HG03439 (cell line): Measurements from ENCODE around the gene PYGO1.
"Not testable (repeated sequence)": the region's sequence is repeated elsewhere in the genome, so short reads cannot be mapped to it uniquely, and the experiment has no call there.

Experiments
- ATAC-seq: cut with Tn5 transposase; IDR thresholded peaks from one replicate; pipeline ENCODE4 v1.9.1; 2021; ENCODE audit warnings: mild to moderate bottlenecking, moderate library complexity; ENCODE audit not compliant: unreplicated experiment

PYGO1 gene

GRCh38 chr15:55588070-55588814 lies at the start of gene PYGO1:
PYGO1 (minus strand) TSS chr15:55588345; CDS start chr15:55587883, 462 bp downstream.
- no peak for ATAC-seq

GRCh38 chr15:55637086-55637485 lies 48.9 kb upstream of the PYGO1 start:
- ATAC-seq, result no peak

- no peak for ATAC-seq
Measured at GRCh38 chr15:55633731-55634130, 45.6 kb upstream of the PYGO1 start.

GRCh38 chr15:55632434-55632833 lies 44.3 kb upstream of the PYGO1 start:
- no peak for ATAC-seq

- ATAC-seq, result no peak
Measured at GRCh38 chr15:55630858-55631257, 42.7 kb upstream of the PYGO1 start.

- ATAC-seq, result no peak
Measured at GRCh38 chr15:55628369-55628730, 40.2 kb upstream of the PYGO1 start.

- ATAC-seq, result no peak
Measured at GRCh38 chr15:55627730-55628368, 39.7 kb upstream of the PYGO1 start.

- no peak for ATAC-seq
Measured at GRCh38 chr15:55619783-55620182, 31.6 kb upstream of the PYGO1 start.

GRCh38 chr15:55618387-55618786 lies 30.2 kb upstream of the PYGO1 start:
- ATAC-seq, result no peak

- ATAC-seq, result no peak
Measured at GRCh38 chr15:55615445-55615844, 27.3 kb upstream of the PYGO1 start.

GRCh38 chr15:55613727-55614126 lies 25.6 kb upstream of the PYGO1 start:
- no peak for ATAC-seq

GRCh38 chr15:55606214-55606613 lies 18.1 kb upstream of the PYGO1 start:
- ATAC-seq, result no peak

GRCh38 chr15:55601374-55601773 lies 13.2 kb upstream of the PYGO1 start:
- no peak for ATAC-seq

GRCh38 chr15:55599439-55599838 lies 11.3 kb upstream of the PYGO1 start:
- ATAC-seq, result no peak

GRCh38 chr15:55593019-55593418 lies 4.9 kb upstream of the PYGO1 start:
- not testable (repeated sequence) for ATAC-seq

- no peak for ATAC-seq
Measured at GRCh38 chr15:55590788-55591187, 2.6 kb upstream of the PYGO1 start.

- no peak for ATAC-seq
Measured at GRCh38 chr15:55589287-55589686, 1.1 kb upstream of the PYGO1 start.

GRCh38 chr15:55588815-55589115 lies 620 bp upstream of the PYGO1 start:
- no peak for ATAC-seq

GRCh38 chr15:55587321-55588069 lies 650 bp downstream of the PYGO1 start:
- no peak for ATAC-seq

- no peak for ATAC-seq
Measured at GRCh38 chr15:55586808-55587207, 1.3 kb downstream of the PYGO1 start.

GRCh38 chr15:55576943-55577342 lies 11.2 kb downstream of the PYGO1 start:
- no peak for ATAC-seq

GRCh38 chr15:55574096-55574495 lies 14.0 kb downstream of the PYGO1 start:
- no peak for ATAC-seq
